H1 (cell line): ENCODE measurements around the gene KRTAP4-5.
"Not testable (repeated sequence)": the region's sequence is repeated elsewhere in the genome, so short reads cannot be mapped to it uniquely, and the experiment has no call there.

Source experiments
- ATF3 ChIP-seq: IDR thresholded peaks from 2 replicates; pipeline ENCODE4 v1.6.1; 2011; ENCODE audit warnings: low read depth, mild to moderate bottlenecking, low read length; ENCODE audit not compliant: insufficient read depth
- BRCA1 ChIP-seq: IDR thresholded peaks from 2 replicates; pipeline ENCODE4 v1.6.1; 2012; ENCODE audit warnings: low read depth, low read length, improper control_type of control experiment
- CREB1 ChIP-seq: IDR thresholded peaks from 2 replicates; pipeline ENCODE4 v1.6.1; 2012; ENCODE audit warnings: inconsistent platforms
- CTCF ChIP-seq, 3 experiments: IDR thresholded peaks; 1 replicate in 2 of 3; 2 replicates in 1 of 3; pipeline versions ENCODE4 v1.5.1 to v1.6.1; 2011; ENCODE audit warnings: low read length in 3 of 3, mild to moderate bottlenecking in 3 of 3, inconsistent platforms in 2 of 3, low read depth in 1 of 3, moderate library complexity in 1 of 3; ENCODE audit not compliant: insufficient read depth in 1 of 3; ENCODE audit errors: control extremely low read depth in 1 of 3
- EP300 ChIP-seq, 2 experiments: IDR thresholded peaks; 1 replicate in 1 of 2; 2 replicates in 1 of 2; pipeline ENCODE4 v1.6.1; 2011 to 2012; ENCODE audit warnings: low read depth in 2 of 2, low read length in 2 of 2, mild to moderate bottlenecking in 2 of 2, borderline replicate concordance in 1 of 2, inconsistent platforms in 1 of 2, moderate library complexity in 1 of 2
- POLR2A ChIP-seq, 2 experiments: IDR thresholded peaks; 1 replicate in 1 of 2; 2 replicates in 1 of 2; pipeline ENCODE4 v1.6.1; 2011; ENCODE audit warnings: low read depth in 2 of 2, low read length in 2 of 2, mild to moderate bottlenecking in 2 of 2; ENCODE audit errors: control extremely low read depth in 1 of 2
- ZNF274 ChIP-seq: IDR thresholded peaks from 2 replicates; pipeline ENCODE4 v1.7.0; 2012; ENCODE audit warnings: low read length, borderline replicate concordance; ENCODE audit errors: extremely low read depth

- not testable (repeated sequence) for TF ChIP-seq POLR2A (IDR thresholded peaks at IDR 0.05; ENCODE audit: control extremely low read depth in 1 of 2, low read depth in 2 of 2, low read length in 2 of 2); ATF3; CTCF (IDR thresholded peaks at IDR 0.05; ENCODE audit: control extremely low read depth in 1 of 3, insufficient read depth in 1 of 3, low read depth in 1 of 3, low read length in 3 of 3); CREB1; ZNF274; BRCA1; EP300 (IDR thresholded peaks at IDR 0.05; ENCODE audit: borderline replicate concordance in 1 of 2, low read depth in 2 of 2, low read length in 2 of 2)
These were observed 9.8 kb downstream of the KRTAP4-5 start for GRCh38 chr17:41139865-41140264.
